ENCODE data around the gene PLS1.

GRCh38 chr3:142609136-142609535 is 12.9 kb downstream of the PLS1 start:
- TF ChIP-seq POLR2A (IDR thresholded peaks at IDR 0.05) (no peak), CTCF (IDR thresholded peaks at IDR 0.05) (no peak), POLR2AphosphoS5 (IDR thresholded peaks at IDR 0.05) (no peak)
